HG03354 (cell line): Measurements from ENCODE around the gene USP36.
A peak's percentile ranks its signal among the peaks of the same experiment; 100 is the strongest.

Experiments
- ATAC-seq: cut with Tn5 transposase; IDR thresholded peaks from one replicate; pipeline ENCODE4 v1.9.1; 2021; ENCODE audit warnings: mild to moderate bottlenecking; ENCODE audit not compliant: unreplicated experiment, poor library complexity, severe bottlenecking

USP36 gene

GRCh38 chr17:78840530-78840779 lies 159 bp downstream of the USP36 start:
- ATAC-seq: no peak

- peak; percentile 30 for ATAC-seq
Measured at GRCh38 chr17:78839762-78840529, 668 bp downstream of the USP36 start.

- ATAC-seq: no peak
Measured at GRCh38 chr17:78839235-78839761, 1.3 kb downstream of the USP36 start.

GRCh38 chr17:78838574-78839005 lies 2.0 kb downstream of the USP36 start:
- no peak for ATAC-seq

DNA sequence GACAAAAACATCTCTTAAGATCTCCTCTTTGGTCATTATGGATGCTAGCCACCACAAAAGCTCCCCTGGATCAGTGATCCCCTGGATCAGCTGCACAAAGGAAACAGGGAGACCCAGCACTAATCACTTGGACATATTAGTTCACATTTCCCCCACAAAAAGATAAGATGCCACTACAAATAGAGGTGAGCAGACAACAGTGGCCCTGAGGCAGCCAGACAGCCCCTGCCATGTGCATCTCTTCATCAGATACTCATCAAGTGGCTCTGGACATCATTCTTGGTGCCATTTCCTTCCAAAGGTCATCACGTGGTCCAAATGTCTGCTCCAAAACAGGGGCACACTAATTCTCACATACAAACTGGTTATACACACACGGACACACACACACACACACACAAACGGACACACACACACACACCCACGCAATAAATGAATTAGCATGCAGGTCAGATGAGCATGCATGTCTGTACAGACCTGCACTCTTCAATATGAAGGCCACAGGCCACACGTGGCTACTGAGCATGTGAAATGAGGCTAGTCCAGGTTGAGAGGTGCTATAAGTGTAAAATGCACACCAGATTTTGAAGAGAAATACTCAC lies 4.1 kb downstream of the USP36 start:
- ATAC-seq: no peak

DNA sequence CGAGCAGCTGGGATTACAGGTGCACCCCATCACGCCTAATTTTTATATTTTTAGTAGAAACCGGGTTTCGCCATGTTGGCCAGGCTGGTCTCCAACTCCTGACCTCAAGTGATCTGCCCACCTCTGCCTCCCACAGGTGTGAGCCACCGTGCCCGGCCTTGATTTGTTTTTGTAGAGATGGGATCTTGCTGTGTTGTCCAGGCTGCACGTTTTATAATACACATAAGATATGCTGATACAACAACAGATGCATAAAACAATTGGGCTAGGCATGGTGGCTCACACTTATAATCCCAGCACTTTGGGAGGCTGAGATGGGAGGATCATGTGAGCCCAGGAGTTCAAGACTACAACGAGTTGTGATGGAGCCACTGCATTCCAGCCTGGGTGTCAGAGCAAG lies 6.0 kb downstream of the USP36 start:
- ATAC-seq: no peak

- no peak for ATAC-seq
Measured at GRCh38 chr17:78832541-78832810, 8.1 kb downstream of the USP36 start.

GRCh38 chr17:78831688-78832540 lies 8.7 kb downstream of the USP36 start:
- ATAC-seq: no peak

DNA sequence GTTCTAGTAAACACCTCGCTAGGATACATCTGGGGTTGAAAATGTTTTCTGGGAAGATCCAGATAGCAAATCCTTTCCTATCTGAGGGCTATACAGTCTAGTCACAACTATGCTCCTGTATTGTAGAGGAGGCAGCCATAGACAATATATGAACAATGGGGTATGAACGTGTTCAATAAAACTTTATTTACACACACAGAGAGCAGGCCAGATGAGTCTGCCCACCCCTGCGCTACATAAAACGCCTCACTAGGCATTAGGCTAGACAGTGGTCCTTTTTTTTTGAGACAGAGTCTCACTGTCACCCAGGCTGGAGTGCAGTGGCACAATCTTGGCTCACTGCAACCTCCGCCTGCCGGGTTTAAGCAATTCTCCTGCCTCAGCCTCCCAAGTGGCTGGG lies 11.1 kb downstream of the USP36 start:
- no peak for ATAC-seq

GRCh38 chr17:78828470-78829185 lies 12.0 kb downstream of the USP36 start:
- no peak for ATAC-seq

- no peak for ATAC-seq
Measured at GRCh38 chr17:78826836-78827509, 13.6 kb downstream of the USP36 start.

GRCh38 chr17:78826421-78826820 lies 14.2 kb downstream of the USP36 start:
- no peak for ATAC-seq

GRCh38 chr17:78825696-78826095 lies 14.9 kb downstream of the USP36 start:
- ATAC-seq: no peak

GRCh38 chr17:78824240-78824639 lies 16.4 kb downstream of the USP36 start:
- no peak for ATAC-seq

DNA sequence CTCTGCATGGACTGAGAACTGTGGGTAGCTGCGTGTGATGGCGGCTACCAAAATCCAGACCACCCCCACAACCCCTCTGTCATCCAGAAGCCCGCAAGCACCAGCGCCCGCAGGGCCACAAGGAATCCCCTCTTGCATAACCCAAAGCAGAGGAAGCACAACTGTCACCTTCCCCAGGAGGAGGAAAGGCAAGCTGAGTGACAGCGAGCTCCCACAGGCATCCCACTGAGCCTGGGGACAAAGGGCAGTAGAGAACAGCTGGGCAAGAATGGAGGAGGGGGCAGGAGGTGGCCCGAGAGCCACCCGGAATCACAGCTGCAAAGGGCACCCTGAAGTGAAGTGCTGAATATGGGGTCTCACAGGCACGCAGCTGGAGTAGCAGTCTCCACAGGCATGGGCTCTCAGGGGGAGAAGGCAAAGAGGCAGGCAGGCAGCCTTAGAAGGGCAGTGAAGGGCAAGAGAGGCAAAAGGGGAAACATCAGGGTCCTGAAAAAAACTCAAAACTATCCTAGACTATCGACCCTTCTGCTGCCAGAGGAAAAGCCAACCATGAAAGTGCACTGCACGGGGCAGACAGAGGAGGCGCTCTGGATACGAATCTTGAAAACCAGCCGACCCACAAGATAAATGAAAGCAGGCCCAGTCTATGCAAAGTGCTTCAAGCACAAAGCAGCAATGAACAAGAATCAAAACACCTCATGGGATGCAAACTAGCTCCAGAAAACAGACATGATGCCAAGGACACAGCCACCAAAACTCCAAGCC lies 17.1 kb downstream of the USP36 start:
- no peak for ATAC-seq

DNA sequence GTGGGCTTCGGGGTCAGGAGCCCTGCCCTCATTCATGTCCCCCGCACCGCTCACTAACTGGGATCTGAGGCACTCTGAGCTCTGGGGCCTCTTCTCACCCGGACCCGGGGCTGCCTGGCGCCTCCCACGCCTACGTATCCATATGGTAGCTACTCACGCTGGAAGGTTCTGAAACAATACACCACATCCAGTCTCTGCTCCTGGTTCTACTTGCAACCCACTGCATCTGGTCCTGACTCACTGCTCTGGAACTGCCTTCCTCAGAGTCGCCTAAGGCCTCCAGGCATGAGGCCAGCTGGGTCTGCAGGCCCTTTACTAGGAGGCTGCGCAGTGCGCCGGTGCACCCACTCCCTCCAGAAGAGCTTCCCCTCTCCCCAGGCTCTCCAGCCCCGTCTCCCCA lies 18.1 kb downstream of the USP36 start:
- no peak for ATAC-seq

- ATAC-seq: no peak
Measured at GRCh38 chr17:78821961-78822360, 18.7 kb downstream of the USP36 start.

DNA sequence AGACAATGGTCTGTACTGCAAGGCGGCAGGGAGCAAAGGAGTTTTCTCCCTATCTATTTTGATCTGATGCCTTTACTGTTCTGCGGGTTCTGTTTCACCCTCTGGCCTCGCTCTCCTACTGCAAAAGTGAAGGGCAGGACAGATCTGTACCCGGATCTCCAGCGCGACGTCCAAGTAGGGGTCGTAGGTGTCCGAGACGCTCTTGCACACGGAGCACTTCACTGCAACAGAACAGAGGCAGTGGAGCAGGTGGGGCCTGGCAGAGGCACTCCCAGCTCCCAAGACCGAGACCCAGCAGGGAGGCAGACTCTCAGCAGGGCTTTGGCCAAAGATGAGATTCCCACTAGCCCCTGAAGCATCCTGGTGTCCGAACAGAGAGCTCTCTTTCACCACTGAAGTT lies 19.8 kb downstream of the USP36 start:
- no peak for ATAC-seq
